Activated CD8-positive, alpha-beta memory T cell treated with anti-CD3 and anti-CD28 coated beads, Interleukin-2, amount 10 ng/mL, durations not matched to agents 7 days and 5 days (primary cell): Measurements from ENCODE around the gene LRP2BP. TPM values are rescaled to one million over a fixed set of nuclear protein-coding genes. Genes with fewer than 3 reads are reported as not detected.
"Not testable (repeated sequence)": the region's sequence is repeated elsewhere in the genome, so short reads cannot be mapped to it uniquely, and the experiment has no call there.

Source experiments
- ATAC-seq: fragments of 150-1000 bp; cut with Tn5 transposase; one replicate; pipeline ENCODE4 v1.10.0; 2021; ENCODE audit warnings: moderate library complexity
- CTCF ChIA-PET: fragments of 350-600 bp; sonication (Branson Sonifier 250); formaldehyde crosslinking; loops from one replicate; lab custom pipeline; 2021; ENCODE audit warnings: antibody characterized with exemption; lab: Charles Lee
- DNase-seq: peaks from one replicate; pipeline ENCODE4 v3.0.0-alpha.2; 2020
- H3K27ac Mint-ChIP-seq: one replicate; pipeline ENCODE4 v1.8.0; 2021; ENCODE audit warnings: mild to moderate bottlenecking, mixed read lengths
- H3K27me3 Mint-ChIP-seq: one replicate; pipeline ENCODE4 v1.8.0; 2021; ENCODE audit warnings: mixed read lengths
- H3K36me3 Mint-ChIP-seq: one replicate; pipeline ENCODE4 v1.8.0; 2021; ENCODE audit warnings: mild to moderate bottlenecking, mixed read lengths
- H3K4me1 Mint-ChIP-seq: one replicate; pipeline ENCODE4 v1.8.0; 2021; ENCODE audit warnings: mixed read lengths
- H3K4me3 Mint-ChIP-seq: one replicate; pipeline ENCODE4 v1.8.0; 2021; ENCODE audit warnings: mild to moderate bottlenecking, moderate library complexity, mixed read lengths
- H3K9me3 Mint-ChIP-seq: one replicate; pipeline ENCODE4 v1.8.0; 2022; ENCODE audit warnings: low read depth, mixed read lengths
- total RNA-seq, 2 experiments: library from RNA; stranded (reverse); gene quantifications; one replicate each; pipeline ENCODE4 v1.2.3, GENCODE V29; 2021

LRP2BP gene
- total RNA-seq, 2 experiments from 2014 or later = 0.73 to 1.3 TPM

- ATAC-seq (no peak), DNase-seq (no peak)
- Mint-ChIP-seq H3K9me3 (no peaks in the 10 kb centered on the region), H3K4me3 (no peak overlapping the region), H3K27me3 (no peaks in the 10 kb centered on the region), H3K36me3 (peaks cover 10% of the 10 kb centered on the region), H3K4me1 (no peaks in the 10 kb centered on the region), H3K27ac (no peak overlapping the region)
- CTCF ChIA-PET = no interaction called here
Observed at GRCh38 chr4:185364886-185365285, 30.8 kb downstream of the LRP2BP start.

- CTCF ChIA-PET = no interaction called here
- no peak overlapping the region for H3K4me3 Mint-ChIP-seq
- no peak overlapping the region for H3K27ac Mint-ChIP-seq
- no peaks in the 10 kb centered on the region for H3K4me1 Mint-ChIP-seq
- H3K9me3 Mint-ChIP-seq = no peaks in the 10 kb centered on the region
- no peak for ATAC-seq
- no peaks in the 10 kb centered on the region for H3K27me3 Mint-ChIP-seq
- no peak for DNase-seq
- peaks cover 8% of the 10 kb centered on the region for H3K36me3 Mint-ChIP-seq
Observed at GRCh38 chr4:185363251-185363650, 32.5 kb downstream of the LRP2BP start.

- H3K4me1 Mint-ChIP-seq, DNase-seq, ATAC-seq, CTCF ChIA-PET, H3K4me3 Mint-ChIP-seq, H3K9me3 Mint-ChIP-seq, H3K27ac Mint-ChIP-seq, H3K27me3 Mint-ChIP-seq: not testable (repeated sequence)
- peaks cover 11% of the 10 kb centered on the region for H3K36me3 Mint-ChIP-seq
Observed at GRCh38 chr4:185362570-185362969, 33.2 kb downstream of the LRP2BP start.

- Mint-ChIP-seq H3K36me3 (peaks cover 14% of the 10 kb centered on the region), H3K4me3 (no peak overlapping the region), H3K27ac (no peak overlapping the region), H3K27me3 (no peaks in the 10 kb centered on the region), H3K9me3 (no peaks in the 10 kb centered on the region), H3K4me1 (no peaks in the 10 kb centered on the region)
- no peak for DNase-seq
- CTCF ChIA-PET = no interaction called here
- ATAC-seq = no peak
Observed at GRCh38 chr4:185361872-185362271, 33.9 kb downstream of the LRP2BP start.

- Mint-ChIP-seq H3K36me3 (peaks cover 12% of the 10 kb centered on the region), H3K27ac (no peak overlapping the region), H3K4me3 (no peak overlapping the region), H3K27me3 (no peaks in the 10 kb centered on the region), H3K9me3 (no peaks in the 10 kb centered on the region), H3K4me1 (no peaks in the 10 kb centered on the region)
- CTCF ChIA-PET = no interaction called here
- ATAC-seq (no peak), DNase-seq (no peak)
Observed at GRCh38 chr4:185359767-185360446, 35.8 kb downstream of the LRP2BP start.

- no peak overlapping the region for H3K27ac Mint-ChIP-seq
- no peak overlapping the region for H3K4me3 Mint-ChIP-seq
- CTCF ChIA-PET = no interaction called here
- ATAC-seq (no peak), DNase-seq (no peak)
- H3K9me3 Mint-ChIP-seq = no peaks in the 10 kb centered on the region
- H3K36me3 Mint-ChIP-seq = peaks cover 12% of the 10 kb centered on the region
- no peaks in the 10 kb centered on the region for H3K27me3 Mint-ChIP-seq
- H3K4me1 Mint-ChIP-seq = no peaks in the 10 kb centered on the region
Observed at GRCh38 chr4:185358959-185359358, 36.8 kb downstream of the LRP2BP start.

- Mint-ChIP-seq H3K4me1 (no peaks in the 10 kb centered on the region), H3K4me3 (no peak overlapping the region), H3K27me3 (no peaks in the 10 kb centered on the region), H3K36me3 (peaks cover 12% of the 10 kb centered on the region), H3K9me3 (no peaks in the 10 kb centered on the region), H3K27ac (no peak overlapping the region)
- DNase-seq = no peak
- ATAC-seq = no peak
- CTCF ChIA-PET = no interaction called here
Observed at GRCh38 chr4:185358514-185358913, 37.2 kb downstream of the LRP2BP start.

GRCh38 chr4:185357733-185358440, 37.8 kb downstream of the LRP2BP start:
- H3K4me1 Mint-ChIP-seq = no peaks in the 10 kb centered on the region
- H3K36me3 Mint-ChIP-seq = peaks cover 10% of the 10 kb centered on the region
- H3K27ac Mint-ChIP-seq = no peak overlapping the region
- DNase-seq (no peak), ATAC-seq (no peak)
- H3K27me3 Mint-ChIP-seq = no peaks in the 10 kb centered on the region
- CTCF ChIA-PET = no interaction called here
- no peaks in the 10 kb centered on the region for H3K9me3 Mint-ChIP-seq
- H3K4me3 Mint-ChIP-seq = no peak overlapping the region

- CTCF ChIA-PET = no interaction called here
- no peak for ATAC-seq
- no peaks in the 10 kb centered on the region for H3K27me3 Mint-ChIP-seq
- no peak overlapping the region for H3K4me3 Mint-ChIP-seq
- H3K9me3 Mint-ChIP-seq = no peaks in the 10 kb centered on the region
- no peak overlapping the region for H3K27ac Mint-ChIP-seq
- DNase-seq = no peak
- H3K4me1 Mint-ChIP-seq = no peaks in the 10 kb centered on the region
- peaks cover 10% of the 10 kb centered on the region for H3K36me3 Mint-ChIP-seq
Observed at GRCh38 chr4:185357211-185357610, 38.5 kb downstream of the LRP2BP start.

- no peaks in the 10 kb centered on the region for H3K9me3 Mint-ChIP-seq
- ATAC-seq = no peak
- H3K36me3 Mint-ChIP-seq = peaks cover 28% of the 10 kb centered on the region
- H3K27ac Mint-ChIP-seq = no peak overlapping the region
- no peak overlapping the region for H3K4me3 Mint-ChIP-seq
- H3K4me1 Mint-ChIP-seq = peaks cover 8% of the 10 kb centered on the region
- H3K27me3 Mint-ChIP-seq = no peaks in the 10 kb centered on the region
- CTCF ChIA-PET = interaction anchor here (2.4 kb wide), 1 partner anchor 11 kb away, joined by 8 read pairs; no protein-coding TSS in a partner anchor
- no peak for DNase-seq
Observed at GRCh38 chr4:185352741-185353140, 43.0 kb downstream of the LRP2BP start.

GRCh38 chr4:185352202-185352601, 43.5 kb downstream of the LRP2BP start:
- no peak overlapping the region for H3K4me3 Mint-ChIP-seq
- peaks cover 27% of the 10 kb centered on the region for H3K36me3 Mint-ChIP-seq
- CTCF ChIA-PET = interaction anchor here (2.4 kb wide), 1 partner anchor 10 kb away, joined by 8 read pairs; no protein-coding TSS in a partner anchor
- H3K27me3 Mint-ChIP-seq = no peaks in the 10 kb centered on the region
- ATAC-seq (no peak), DNase-seq (no peak)
- H3K27ac Mint-ChIP-seq = no peak overlapping the region
- peaks cover 8% of the 10 kb centered on the region for H3K4me1 Mint-ChIP-seq
- no peaks in the 10 kb centered on the region for H3K9me3 Mint-ChIP-seq

- Mint-ChIP-seq H3K36me3 (peaks cover 32% of the 10 kb centered on the region), H3K27ac (no peak overlapping the region), H3K4me1 (peaks cover 10% of the 10 kb centered on the region), H3K9me3 (no peaks in the 10 kb centered on the region), H3K4me3 (no peak overlapping the region), H3K27me3 (no peaks in the 10 kb centered on the region)
- CTCF ChIA-PET = interaction anchor here (2.4 kb wide), 1 partner anchor 9 kb away, joined by 8 read pairs; no protein-coding TSS in a partner anchor
- no peak for DNase-seq
- no peak for ATAC-seq
Observed at GRCh38 chr4:185351691-185352090, 44.0 kb downstream of the LRP2BP start.

- no peak for ATAC-seq
- Mint-ChIP-seq H3K9me3 (no peaks in the 10 kb centered on the region), H3K4me3 (no peak overlapping the region), H3K27me3 (no peaks in the 10 kb centered on the region), H3K27ac (no peak overlapping the region), H3K36me3 (peaks cover 39% of the 10 kb centered on the region), H3K4me1 (peaks cover 37% of the 10 kb centered on the region)
- CTCF ChIA-PET = no interaction called here
- DNase-seq = no peak
Observed at GRCh38 chr4:185346975-185347601, 48.6 kb downstream of the LRP2BP start.
